H1 (cell line): ENCODE results near the gene RNF125. TPM values are rescaled to one million over a fixed set of nuclear protein-coding genes. Genes with fewer than 3 reads are reported as not detected.
A peak's percentile ranks its signal among the peaks of the same experiment; 100 is the strongest.

ENCODE experiments used
- CTCF ChIA-PET: fragments of 300-600 bp; sonication (Branson Sonifier 250); formaldehyde crosslinking; loops from one replicate; lab custom pipeline; 2021; ENCODE audit not compliant: partially characterized antibody; lab: Charles Lee
- POLR2A ChIA-PET: fragments of 300-600 bp; sonication (Branson Sonifier 250); formaldehyde crosslinking; loops from one replicate; lab custom pipeline; 2021; ENCODE audit warnings: inconsistent platforms; ENCODE audit not compliant: partially characterized antibody; lab: Charles Lee
- DNase-seq, 2 experiments: peaks; one replicate each; pipeline versions ENCODE4 v3.0.0 to v3.0.0-alpha.2; 2010 to 2022; ENCODE audit warnings: low spot score in 2 of 2, low read depth in 1 of 2, mixed read lengths in 1 of 2
- FAIRE-seq: peaks from 2 replicates; lab custom pipeline; 2011; peaks lifted over from hg19 to GRCh38; lab: Jason Lieb, UNC
- H2AFZ ChIP-seq: 2 replicates; pipeline ENCODE4 v1.8.1; 2012; ENCODE audit warnings: low read length, inconsistent platforms
- H2AK5ac ChIP-seq: 2 replicates; pipeline ENCODE4 v1.6.1; 2013; ENCODE audit warnings: low read depth, low read length
- H2BK120ac ChIP-seq: replicated peaks from 2 replicates; pipeline ENCODE3; 2013; ENCODE audit warnings: low read depth, low read length, inconsistent platforms
- H2BK12ac ChIP-seq: 2 replicates; pipeline ENCODE4 v1.6.1; 2013; ENCODE audit warnings: low read depth, low read length
- H2BK15ac ChIP-seq: 2 replicates; pipeline ENCODE4 v1.6.1; 2013; ENCODE audit warnings: low read length
- H2BK20ac ChIP-seq: 2 replicates; pipeline ENCODE4 v1.6.1; 2013; ENCODE audit warnings: low read length
- H2BK5ac ChIP-seq: 2 replicates; pipeline ENCODE4 v1.6.1; 2013; ENCODE audit warnings: low read depth, low read length
- H3K14ac ChIP-seq: 2 replicates; pipeline ENCODE4 v1.6.1; 2013; ENCODE audit warnings: inconsistent platforms; ENCODE audit not compliant: insufficient read length
- H3K18ac ChIP-seq: 2 replicates; pipeline ENCODE4 v1.6.1; 2013; ENCODE audit warnings: low read length; ENCODE audit errors: extremely low read depth
- H3K23ac ChIP-seq: 2 replicates; pipeline ENCODE4 v1.6.1; 2013; ENCODE audit warnings: inconsistent platforms; ENCODE audit not compliant: insufficient read length
- H3K23me2 ChIP-seq: 2 replicates; pipeline ENCODE4 v1.6.1; 2013; ENCODE audit warnings: low read depth, low read length
- H3K27ac ChIP-seq: 2 replicates; pipeline ENCODE4 v1.6.1; 2011; ENCODE audit warnings: low read depth, low read length, inconsistent platforms
- H3K27me3 ChIP-seq, 4 experiments: replicated peaks in 1 of 4; 1 replicate in 1 of 4; 2 replicates in 3 of 4; pipeline versions ENCODE4 v1.6.1 to v1.8.1; 2011 to 2013; ENCODE audit warnings: low read length in 3 of 4, mild to moderate bottlenecking in 3 of 4, inconsistent platforms in 2 of 4, mixed read lengths in 2 of 4, moderate library complexity in 1 of 4; ENCODE audit not compliant: control insufficient read depth in 3 of 4, insufficient read depth in 3 of 4; ENCODE audit errors: extremely low read depth in 1 of 4
- H3K36me3 ChIP-seq, 4 experiments: 2 replicates each; pipeline versions ENCODE4 v1.6.1 to v1.8.1; 2011 to 2013; ENCODE audit warnings: mild to moderate bottlenecking in 4 of 4, low read length in 3 of 4, moderate library complexity in 2 of 4, control low read depth in 1 of 4, inconsistent platforms in 1 of 4; ENCODE audit not compliant: insufficient read depth in 4 of 4, control insufficient read depth in 2 of 4
- H3K4ac ChIP-seq: replicated peaks from 2 replicates; pipeline ENCODE3; 2013; ENCODE audit warnings: low read length, low read depth, mixed read lengths, inconsistent platforms; ENCODE audit not compliant: insufficient read length
- H3K4me1 ChIP-seq, 4 experiments: replicated peaks in 1 of 4; 1 replicate in 1 of 4; 2 replicates in 3 of 4; pipeline versions ENCODE4 v1.6.1 to v1.8.1; 2011 to 2013; ENCODE audit warnings: low read length in 3 of 4, inconsistent platforms in 2 of 4, mixed read lengths in 1 of 4; ENCODE audit not compliant: insufficient read depth in 4 of 4, control insufficient read depth in 3 of 4
- H3K4me2 ChIP-seq, 2 experiments: 2 replicates each; pipeline versions ENCODE4 v1.6.1 to v1.8.1; 2011 to 2013; ENCODE audit warnings: low read depth in 2 of 2, low read length in 2 of 2, control low read depth in 1 of 2, inconsistent platforms in 1 of 2, mild to moderate bottlenecking in 1 of 2; ENCODE audit not compliant: insufficient read depth in 1 of 2
- H3K4me3 ChIP-seq, 4 experiments: fragments of 200-600, 300-600 bp in 1 of 4; sonication (generic), shearing (Covaris generic), sonication (Bioruptor Twin) in 1 of 4; 2 replicates each; pipeline versions ENCODE4 v1.5.1 to v1.8.1; 2011 to 2016; ENCODE audit warnings: low read length in 4 of 4, low read depth in 3 of 4, control low read depth in 2 of 4, inconsistent platforms in 2 of 4, mild to moderate bottlenecking in 2 of 4, mixed read lengths in 1 of 4, moderate library complexity in 1 of 4; ENCODE audit not compliant: insufficient read depth in 2 of 4; ENCODE audit errors: extremely low read depth in 1 of 4
- H3K56ac ChIP-seq: replicated peaks from 2 replicates; pipeline ENCODE3; 2013; ENCODE audit warnings: low read depth, mild to moderate bottlenecking, mixed read lengths, low read length, inconsistent platforms; ENCODE audit not compliant: insufficient read length
- H3K79me1 ChIP-seq: 2 replicates; pipeline ENCODE4 v1.6.1; 2013; ENCODE audit warnings: low read depth, low read length, control low read depth
- H3K79me2 ChIP-seq, 2 experiments: 2 replicates each; pipeline versions ENCODE4 v1.6.1 to v1.8.1; 2012 to 2013; ENCODE audit warnings: low read length in 2 of 2, mild to moderate bottlenecking in 2 of 2, inconsistent platforms in 1 of 2; ENCODE audit not compliant: insufficient read depth in 2 of 2, control insufficient read depth in 1 of 2
- H3K9ac ChIP-seq, 4 experiments: replicated peaks in 1 of 4; 1 replicate in 1 of 4; 2 replicates in 3 of 4; pipeline versions ENCODE4 v1.6.1 to v1.8.1; 2011 to 2013; ENCODE audit warnings: low read depth in 3 of 4, low read length in 3 of 4, control low read depth in 2 of 4, mild to moderate bottlenecking in 2 of 4, moderate library complexity in 2 of 4, inconsistent platforms in 1 of 4; ENCODE audit errors: extremely low read depth in 1 of 4
- H3K9me3 ChIP-seq, 2 experiments: 2 replicates each; pipeline versions ENCODE4 v1.6.1 to v1.8.1; 2012 to 2013; ENCODE audit warnings: mild to moderate bottlenecking in 2 of 2, moderate library complexity in 2 of 2, control low read depth in 1 of 2, inconsistent platforms in 1 of 2, low read depth in 1 of 2, low read length in 1 of 2, mixed read lengths in 1 of 2; ENCODE audit not compliant: insufficient read depth in 2 of 2
- H4K20me1 ChIP-seq, 2 experiments: replicated peaks in 1 of 2; 2 replicates each; pipeline versions ENCODE3 to v1.8.1; 2011 to 2013; ENCODE audit warnings: inconsistent platforms in 2 of 2, low read length in 2 of 2, mild to moderate bottlenecking in 1 of 2; ENCODE audit not compliant: insufficient read depth in 2 of 2, control insufficient read depth in 1 of 2
- H4K5ac ChIP-seq: 2 replicates; pipeline ENCODE4 v1.6.1; 2013; ENCODE audit warnings: low read length, low read depth, mixed read lengths, inconsistent platforms; ENCODE audit not compliant: insufficient read length
- H4K8ac ChIP-seq: 2 replicates; pipeline ENCODE4 v1.8.0; 2013; ENCODE audit warnings: mild to moderate bottlenecking, moderate library complexity, low read length, inconsistent platforms; ENCODE audit not compliant: insufficient read depth; ENCODE audit errors: extremely low read depth
- H4K91ac ChIP-seq: replicated peaks from 2 replicates; pipeline ENCODE3; 2013; ENCODE audit warnings: low read length, mixed read lengths, inconsistent platforms; ENCODE audit not compliant: insufficient read length
- ATF3 ChIP-seq: IDR thresholded peaks from 2 replicates; pipeline ENCODE4 v1.6.1; 2011; ENCODE audit warnings: low read depth, mild to moderate bottlenecking, low read length; ENCODE audit not compliant: insufficient read depth
- GABPA ChIP-seq: IDR thresholded peaks from 2 replicates; pipeline ENCODE4 v1.6.1; 2011; ENCODE audit warnings: mild to moderate bottlenecking, low read length, moderate library complexity, borderline replicate concordance; ENCODE audit not compliant: insufficient read depth
- KDM4A ChIP-seq: IDR thresholded peaks from one replicate; pipeline ENCODE4 v1.7.1; 2012; ENCODE audit warnings: low read depth, mild to moderate bottlenecking, moderate library complexity, low read length, inconsistent platforms; ENCODE audit not compliant: severe bottlenecking
- NANOG ChIP-seq: IDR thresholded peaks from 2 replicates; pipeline ENCODE4 v1.6.1; 2011; ENCODE audit warnings: low read length, low read depth, mild to moderate bottlenecking, inconsistent platforms; ENCODE audit not compliant: insufficient read depth, poor library complexity, severe bottlenecking
- POLR2A ChIP-seq, 2 experiments: IDR thresholded peaks; 1 replicate in 1 of 2; 2 replicates in 1 of 2; pipeline ENCODE4 v1.6.1; 2011; ENCODE audit warnings: low read depth in 2 of 2, low read length in 2 of 2, mild to moderate bottlenecking in 2 of 2; ENCODE audit errors: control extremely low read depth in 1 of 2
- SIRT6 ChIP-seq: IDR thresholded peaks from one replicate; pipeline ENCODE4 v1.7.1; 2012; ENCODE audit warnings: low read length, inconsistent platforms
- TBP ChIP-seq: IDR thresholded peaks from 2 replicates; pipeline ENCODE4 v1.6.1; 2011; ENCODE audit warnings: low read depth, low read length, improper control_type of control experiment
- YY1 ChIP-seq: IDR thresholded peaks from 2 replicates; pipeline ENCODE4 v1.6.1; 2011; ENCODE audit warnings: low read depth, mild to moderate bottlenecking, low read length
- ZNF274 ChIP-seq: IDR thresholded peaks from 2 replicates; pipeline ENCODE4 v1.7.0; 2012; ENCODE audit warnings: low read length, borderline replicate concordance; ENCODE audit errors: extremely low read depth
- WGBS, 2 experiments: shearing (Covaris generic) in 1 of 2; methylation state at CpG; one replicate each; pipeline versions ENCODE4 v1.1.6 to v1.1.7; 2013 to 2015; ENCODE audit warnings: low lambda C conversion rate in 2 of 2, mixed read lengths in 2 of 2, inconsistent platforms in 1 of 2, low coverage in 1 of 2, missing lambda C conversion rate in 1 of 2; ENCODE audit not compliant: insufficient replicate concordance in 2 of 2, insufficient coverage in 1 of 2, insufficient read length in 1 of 2; ENCODE audit errors: extremely low coverage in 1 of 2, missing lambda C conversion rate in 1 of 2; 5-methylcytosine and 5-hydroxymethylcytosine counted together
- polyA plus RNA-seq, 7 experiments: library from polyadenylated mRNA; depleted of rRNA in 3 of 7; stranded (reverse) in 5 of 7; unstranded in 2 of 7; fragments of >200 nt in 5 of 7; fragments of 200-250 nt in 2 of 7; gene quantifications; 1 replicate in 5 of 7; 2 replicates in 1 of 7; 4 replicates in 1 of 7; pipeline versions ENCODE4 v1.2.1 to v1.2.3, GENCODE V29; 2011 to 2013; ENCODE audit warnings: missing spikeins in 2 of 7, mixed read lengths in 2 of 7
- total RNA-seq: library from RNA; stranded (reverse); fragmentation: NEBNext Ultra II Directional; extraction: Animal tissue kit (Norgen Biotek cat#: 25700); gene quantifications from 2 replicates; pipeline ENCODE4 v1.2.1, GENCODE V29; 2021
- TF ChIP-seq, protein P1 (sequence below): IDR thresholded peaks from 2 replicates; pipeline ENCODE4 v1.6.1; 2012; ENCODE audit warnings: low read length, inconsistent platforms

RNF125 gene
- total and polyA plus RNA-seq, 2 of the 8 experiments (the other 6 are each of a cell fraction or from before 2014, with no cell fraction given) = 14.3 to 15.2 TPM

GRCh38 chr18:32026491-32027086 lies 8.0 kb downstream of the RNF125 start:
- FAIRE-seq (no peak), DNase-seq (no peak)
- no peak overlapping the region for H2BK120ac ChIP-seq
- no peaks in the 10 kb centered on the region for H3K79me1 ChIP-seq
- no peak overlapping the region for H3K27ac ChIP-seq
- H3K79me2 ChIP-seq = peaks cover 0 to 7% of the 10 kb centered on the region in 2 experiments; a peak in 2 of 4 replicates
- H3K4me3 ChIP-seq = no peak overlapping the region
- no peaks in the 10 kb centered on the region for H3K23me2 ChIP-seq
- H3K56ac ChIP-seq = no peak overlapping the region
- WGBS, 2 experiments = 88% methylated on average over 4 of the region's 4 CpGs; no CpG with 5 or more reads in 1 of the 2 experiments
- CTCF ChIA-PET = interaction anchor here (1.9 kb wide), 1 partner anchor 49 kb away, joined by 5 read pairs; no protein-coding TSS in a partner anchor
- H4K20me1 ChIP-seq = no peaks in the 10 kb centered on the region
- no peaks in the 10 kb centered on the region for H3K27me3 ChIP-seq
- H2BK5ac ChIP-seq = no peak overlapping the region
- H3K9ac ChIP-seq = no peak overlapping the region
- peaks cover 0 to 3% (median 0%) of the 10 kb centered on the region in 4 experiments; a peak in 2 of 8 replicates for H3K36me3 ChIP-seq
- no peak overlapping the region for H3K4me2 ChIP-seq
- peak overlapping the region; percentile 4; the same call in 1 of the 2 replicates for H4K8ac ChIP-seq
- POLR2A ChIA-PET = interaction anchor here (1.1 to 1.3 kb wide), 2 partner anchors 13 to 17 kb away, joined by 3 to 4 read pairs; no protein-coding TSS in a partner anchor
- H3K18ac ChIP-seq = no peak overlapping the region
- H3K9me3 ChIP-seq = no peaks in the 10 kb centered on the region
- no peak overlapping the region for H4K91ac ChIP-seq
- H2BK20ac ChIP-seq = no peak overlapping the region
- no peak overlapping the region for H4K5ac ChIP-seq
- H2AFZ ChIP-seq = no peak overlapping the region
- no peak overlapping the region for H2AK5ac ChIP-seq
- H2BK15ac ChIP-seq = no peak overlapping the region
- H3K4ac ChIP-seq = no peak overlapping the region
- H2BK12ac ChIP-seq = no peak overlapping the region
- no peak overlapping the region for H3K23ac ChIP-seq
- peaks cover 0 to 8% (median 3%) of the 10 kb centered on the region in 4 experiments; a peak in 3 of 7 replicates for H3K4me1 ChIP-seq
- no peak overlapping the region for H3K14ac ChIP-seq
- TF ChIP-seq POLR2A (IDR thresholded peaks at IDR 0.05; ENCODE audit: control extremely low read depth in 1 of 2, low read depth in 2 of 2, low read length in 2 of 2) = no peak
- TF ChIP-seq NANOG = no peak
- no peak for TF ChIP-seq ATF3
- TF ChIP-seq GABPA = no peak
- TF ChIP-seq, protein P1, sequence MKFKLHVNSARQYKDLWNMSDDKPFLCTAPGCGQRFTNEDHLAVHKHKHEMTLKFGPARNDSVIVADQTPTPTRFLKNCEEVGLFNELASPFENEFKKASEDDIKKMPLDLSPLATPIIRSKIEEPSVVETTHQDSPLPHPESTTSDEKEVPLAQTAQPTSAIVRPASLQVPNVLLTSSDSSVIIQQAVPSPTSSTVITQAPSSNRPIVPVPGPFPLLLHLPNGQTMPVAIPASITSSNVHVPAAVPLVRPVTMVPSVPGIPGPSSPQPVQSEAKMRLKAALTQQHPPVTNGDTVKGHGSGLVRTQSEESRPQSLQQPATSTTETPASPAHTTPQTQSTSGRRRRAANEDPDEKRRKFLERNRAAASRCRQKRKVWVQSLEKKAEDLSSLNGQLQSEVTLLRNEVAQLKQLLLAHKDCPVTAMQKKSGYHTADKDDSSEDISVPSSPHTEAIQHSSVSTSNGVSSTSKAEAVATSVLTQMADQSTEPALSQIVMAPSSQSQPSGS = no peak
- no peak for TF ChIP-seq SIRT6
- TF ChIP-seq YY1 = no peak
- no peak for TF ChIP-seq TBP
- TF ChIP-seq KDM4A = no peak
- no peak for TF ChIP-seq ZNF274
